PC-3 (cell line): ENCODE data around the gene TPRN. TPM values are rescaled to one million over a fixed set of nuclear protein-coding genes. Genes with fewer than 3 reads are reported as not detected.

ENCODE experiments used
- ATAC-seq: fragments of 200-7000 bp; cut with Tn5 transposase; 2 replicates; pipeline ENCODE4 v1.9.1; 2020; ENCODE audit warnings: mild to moderate bottlenecking, moderate library complexity
- BruUV-seq: library from RNA; stranded (reverse); fragments of 400-500 nt; replicated peaks from 2 replicates; lab custom pipeline; 2021; lab: Mats Ljungman, UMichigan
- CTCF ChIA-PET: fragments of 300-600 bp; sonication (Branson Sonifier 250); formaldehyde crosslinking; loops from one replicate; lab custom pipeline; 2022; ENCODE audit warnings: antibody characterized with exemption; lab: Charles Lee
- POLR2A ChIA-PET: fragments of 300-600 bp; sonication (Branson Sonifier 250); formaldehyde crosslinking; loops from one replicate; lab custom pipeline; 2022; ENCODE audit warnings: antibody characterized with exemption; ENCODE audit not compliant: unreplicated experiment; lab: Charles Lee
- DNase-seq: peaks from one replicate; pipeline ENCODE4 v3.0.0-alpha.2; 2015
- H2AFZ ChIP-seq: fragments of 300-600 bp; sonication (generic); 2 replicates; pipeline ENCODE4 v1.6.0; 2016; ENCODE audit warnings: antibody characterized with exemption, low read length
- H3F3A ChIP-seq: fragments of 300-600 bp; sonication (generic); one replicate; pipeline ENCODE4 v1.6.0; 2017; ENCODE audit warnings: antibody characterized with exemption, low read length, control low read depth, mild to moderate bottlenecking; ENCODE audit not compliant: unreplicated experiment
- H3K27ac ChIP-seq: fragments of 300-600 bp; sonication (generic); 2 replicates; pipeline ENCODE4 v1.5.1; 2016; ENCODE audit warnings: mild to moderate bottlenecking, low read length
- H3K27me3 ChIP-seq: fragments of 300-600 bp; sonication (generic); 2 replicates; pipeline ENCODE4 v1.6.1; 2016; ENCODE audit warnings: low read length, mixed read lengths
- H3K36me3 ChIP-seq: fragments of 300-600 bp; sonication (generic); 2 replicates; pipeline ENCODE4 v1.6.1; 2016; ENCODE audit warnings: low read depth, mixed run types, low read length, mixed read lengths
- H3K4me1 ChIP-seq: fragments of 300-600 bp; sonication (generic); 2 replicates; pipeline ENCODE4 v1.5.1; 2016; ENCODE audit warnings: low read length; ENCODE audit not compliant: insufficient read depth
- H3K4me2 ChIP-seq: fragments of 300-600 bp; sonication (generic); 2 replicates; pipeline ENCODE4 v1.6.0; 2016; ENCODE audit warnings: low read length
- H3K4me3 ChIP-seq: fragments of 300-600 bp; sonication (generic); 2 replicates; pipeline ENCODE4 v1.5.1; 2016; ENCODE audit warnings: mild to moderate bottlenecking, low read length, mixed read lengths
- H3K79me2 ChIP-seq: fragments of 300-600 bp; sonication (generic); 2 replicates; pipeline ENCODE4 v1.6.1; 2017; ENCODE audit warnings: low read length, mixed read lengths
- H3K9ac ChIP-seq: fragments of 300-600 bp; sonication (generic); 2 replicates; pipeline ENCODE4 v1.6.0; 2016; ENCODE audit warnings: mild to moderate bottlenecking, low read length
- H3K9me2 ChIP-seq: fragments of 300-600 bp; sonication (generic); replicated peaks from 2 replicates; pipeline ENCODE4 v1.6.1; 2016; ENCODE audit warnings: mixed run types, low read length, mixed read lengths
- H3K9me3 ChIP-seq: fragments of 300-600 bp; sonication (generic); 2 replicates; pipeline ENCODE4 v1.6.1; 2016; ENCODE audit warnings: low read length, mixed read lengths
- H4K20me1 ChIP-seq: fragments of 300-600 bp; sonication (generic); 2 replicates; pipeline ENCODE4 v1.6.1; 2016; ENCODE audit warnings: low read length, mixed read lengths
- EZH2 ChIP-seq: fragments of 300-600 bp; sonication (generic); IDR thresholded peaks from one replicate; pipeline ENCODE4 v1.6.1; 2017; ENCODE audit warnings: antibody characterized with exemption, mild to moderate bottlenecking, low read length; ENCODE audit not compliant: unreplicated experiment
- EZH2phosphoT487 ChIP-seq: fragments of 300-600 bp; sonication (generic); IDR thresholded peaks from 2 replicates; pipeline ENCODE4 v1.6.1; 2018; ENCODE audit warnings: mild to moderate bottlenecking, antibody characterized with exemption, low read length, borderline replicate concordance
- intact Hi-C: fragments of 100-400 bp; cut with micrococcal nuclease; formaldehyde crosslinking; loops from 2 replicates; pipeline ENCODE4 v1.9.0; 2023
- total RNA-seq: library from RNA; depleted of rRNA; stranded (reverse); fragments of >200 nt; gene quantifications from 2 replicates; pipeline ENCODE4 v1.2.3, GENCODE V29; 2014
- TF ChIP-seq, protein P1 (sequence below): fragments of 300-600 bp; sonication (generic); conservative IDR thresholded peaks from 2 replicates; pipeline ENCODE4 v1.5.1; 2017; ENCODE audit warnings: antibody characterized with exemption, low read depth, mild to moderate bottlenecking, low read length

Gene TPRN
- total RNA-seq, 1 experiment from 2014 or later, result 11.3 TPM

DNA sequence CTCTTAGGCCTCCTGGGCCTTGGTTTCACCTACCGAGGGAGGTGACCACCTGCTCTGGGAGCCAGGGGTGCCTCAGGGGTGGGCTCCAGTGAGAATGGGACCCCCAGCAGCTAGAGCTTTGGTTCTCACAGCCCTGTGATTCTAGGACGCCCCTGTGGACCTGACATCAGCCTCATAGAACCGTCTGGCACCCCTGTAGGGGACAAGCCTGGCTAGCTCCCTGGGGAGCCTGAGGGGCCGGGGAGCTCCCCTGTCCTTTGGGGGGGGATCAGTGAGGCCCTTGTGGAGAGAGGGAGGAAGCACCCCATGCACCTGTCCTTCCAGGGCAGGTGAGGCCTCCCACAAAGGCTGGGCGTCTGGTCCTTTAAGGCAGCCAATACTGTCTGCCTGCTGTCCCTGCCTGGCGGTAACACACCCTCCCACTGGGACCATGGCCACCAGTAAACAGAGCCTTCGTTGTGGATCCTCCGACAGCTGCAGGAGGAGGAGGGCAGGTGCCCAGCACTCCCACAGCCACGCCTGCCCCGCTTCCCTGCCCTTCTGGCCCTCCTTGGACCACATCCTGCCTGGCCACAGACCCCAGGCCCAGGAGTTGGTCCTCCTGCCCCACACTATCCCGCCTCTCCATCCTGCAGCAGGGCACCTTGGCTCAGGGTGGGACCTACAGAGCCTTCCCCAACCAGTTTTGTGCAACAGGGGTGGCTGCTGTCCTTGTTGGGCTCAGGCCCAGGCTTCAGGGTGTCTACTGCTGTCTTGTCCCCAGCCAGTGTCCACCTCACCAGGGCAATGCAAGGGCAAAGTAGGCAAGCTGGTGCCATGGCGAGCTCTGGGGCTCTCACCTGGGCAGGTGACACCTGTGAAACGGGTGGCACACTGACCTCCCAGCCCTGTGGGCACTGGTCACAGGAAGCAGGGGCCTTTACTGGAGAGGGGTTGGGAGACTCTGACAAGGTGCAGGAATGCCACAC is 37.5 kb upstream of the TPRN start:
- no peak overlapping the region for H3K9ac ChIP-seq
- H3K9me3 ChIP-seq, result no peaks in the 10 kb centered on the region
- H3K36me3 ChIP-seq, result peaks cover 15% of the 10 kb centered on the region
- peaks cover 40% of the 10 kb centered on the region for H3K79me2 ChIP-seq
- intact Hi-C loops, result no loop called here
- no peaks in the 10 kb centered on the region for H3K27me3 ChIP-seq
- ChIA-PET CTCF (no interaction called here), POLR2A (interaction anchor here (0.6 kb wide), 2 partner anchors 11 to 88 kb away, joined by 3 to 4 read pairs; partner anchors contain the start of gene RNF224)
- H3K4me1 ChIP-seq, result peaks cover 31% of the 10 kb centered on the region
- H3K4me3 ChIP-seq, result no peak overlapping the region
- 0 out of 2 replicates have a peak overlapping the region, but pooled peaks have one; percentile 3 for H3K27ac ChIP-seq
- H2AFZ ChIP-seq, result no peak overlapping the region
- H3K9me2 ChIP-seq, result no peaks in the 10 kb centered on the region
- peak; percentile 20 for ATAC-seq
- H3F3A ChIP-seq, result peaks cover 3% of the 10 kb centered on the region
- peak overlapping the region; percentile 95 for H3K4me2 ChIP-seq
- peaks cover 15% of the 10 kb centered on the region for H4K20me1 ChIP-seq
- TF ChIP-seq EZH2phosphoT487 (no peak), EZH2 (no peak)
- TF ChIP-seq, protein P1, sequence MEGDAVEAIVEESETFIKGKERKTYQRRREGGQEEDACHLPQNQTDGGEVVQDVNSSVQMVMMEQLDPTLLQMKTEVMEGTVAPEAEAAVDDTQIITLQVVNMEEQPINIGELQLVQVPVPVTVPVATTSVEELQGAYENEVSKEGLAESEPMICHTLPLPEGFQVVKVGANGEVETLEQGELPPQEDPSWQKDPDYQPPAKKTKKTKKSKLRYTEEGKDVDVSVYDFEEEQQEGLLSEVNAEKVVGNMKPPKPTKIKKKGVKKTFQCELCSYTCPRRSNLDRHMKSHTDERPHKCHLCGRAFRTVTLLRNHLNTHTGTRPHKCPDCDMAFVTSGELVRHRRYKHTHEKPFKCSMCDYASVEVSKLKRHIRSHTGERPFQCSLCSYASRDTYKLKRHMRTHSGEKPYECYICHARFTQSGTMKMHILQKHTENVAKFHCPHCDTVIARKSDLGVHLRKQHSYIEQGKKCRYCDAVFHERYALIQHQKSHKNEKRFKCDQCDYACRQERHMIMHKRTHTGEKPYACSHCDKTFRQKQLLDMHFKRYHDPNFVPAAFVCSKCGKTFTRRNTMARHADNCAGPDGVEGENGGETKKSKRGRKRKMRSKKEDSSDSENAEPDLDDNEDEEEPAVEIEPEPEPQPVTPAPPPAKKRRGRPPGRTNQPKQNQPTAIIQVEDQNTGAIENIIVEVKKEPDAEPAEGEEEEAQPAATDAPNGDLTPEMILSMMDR, result no peak
- DNase-seq, result peak; percentile 46
- BruUV-seq, result no TSS peak

- Histone ChIP-seq H3K36me3 (peaks cover 4% of the 10 kb centered on the region), H4K20me1 (peaks cover 4% of the 10 kb centered on the region), H3K4me1 (peaks cover 22% of the 10 kb centered on the region), H2AFZ (no peak overlapping the region), H3K4me3 (no peak overlapping the region), H3K4me2 (no peak overlapping the region), H3K79me2 (peaks cover 30% of the 10 kb centered on the region), H3K27me3 (no peaks in the 10 kb centered on the region), H3K9me2 (no peaks in the 10 kb centered on the region), H3K27ac (no peak overlapping the region), H3K9me3 (no peaks in the 10 kb centered on the region), H3F3A (no peaks in the 10 kb centered on the region), H3K9ac (no peak overlapping the region)
- intact Hi-C loops, result no loop called here
- DNase-seq (no peak), ATAC-seq (no peak)
- no TSS peak for BruUV-seq
- ChIA-PET POLR2A (no interaction called here), CTCF (interaction anchor here (0.5 to 1.0 kb wide), 5 partner anchors 10 to 166 kb away, joined by 3 to 8 read pairs (median 4); partner anchors contain the start of gene RNF224)
- no peak for TF ChIP-seq EZH2
- TF ChIP-seq, protein P1, result no peak
- no peak for TF ChIP-seq EZH2phosphoT487
Measured at GRCh38 chr9:137236936-137237421, 36.4 kb upstream of the TPRN start.
